Stomach (tissue), 9 donors: Measurements from ENCODE around the gene CLTA. TPM values are rescaled to one million over a fixed set of nuclear protein-coding genes. Genes with fewer than 3 reads are reported as not detected.
"Not testable (repeated sequence)": the region's sequence is repeated elsewhere in the genome, so short reads cannot be mapped to it uniquely, and the experiment has no call there.

Experiments used
- DNase-seq, 2 donors: peaks; one replicate each; pipeline versions ENCODE4 v3.0.0 to v3.0.0-alpha.2; 2013 to 2019
- H3K27ac ChIP-seq, 5 donors: fragments of 200-600 bp in 4 of 5; sonication (generic) in 4 of 5; one replicate each; pipeline ENCODE4 v1.5.1; 2013 to 2019; ENCODE audit warnings: mild to moderate bottlenecking in 1 of 5, moderate library complexity in 1 of 5
- H3K27me3 ChIP-seq, 3 donors: fragments of 200-600 bp; sonication (generic); one replicate each; pipeline ENCODE4 v1.5.1; 2017 to 2019; ENCODE audit warnings: mixed run types in 1 of 3
- H3K36me3 ChIP-seq, 4 donors: fragments of 200-600 bp; sonication (generic); 1 replicate in 3 of 4; 2 replicates in 1 of 4; pipeline ENCODE4 v1.5.1; 2016 to 2019
- H3K4me1 ChIP-seq, 4 donors: fragments of 200-600 bp; sonication (generic); one replicate each; pipeline ENCODE4 v1.5.1; 2016 to 2019
- H3K4me3 ChIP-seq, 4 donors: fragments of 200-600 bp; sonication (generic) in 3 of 4; one replicate each; pipeline ENCODE4 v1.5.1; 2016 to 2019; ENCODE audit warnings: mild to moderate bottlenecking in 1 of 4
- H3K9me3 ChIP-seq, 4 donors: fragments of 200-600 bp; sonication (generic); one replicate each; pipeline ENCODE4 v1.5.1; 2016 to 2019
- EP300 ChIP-seq: sonication (generic); formaldehyde crosslinking; IDR thresholded peaks from one replicate; pipeline ENCODE4 v1.6.1; 2017; ENCODE audit warnings: antibody characterized with exemption
- POLR2A ChIP-seq, 4 donors: fragments of 450-650 bp; IDR thresholded peaks; one replicate each; pipeline ENCODE4 v1.6.1; 2016; ENCODE audit warnings: antibody characterized with exemption in 4 of 4, control low read depth in 2 of 4, mild to moderate bottlenecking in 1 of 4, moderate library complexity in 1 of 4
- POLR2AphosphoS5 ChIP-seq, 3 donors: sonication (generic); formaldehyde crosslinking; IDR thresholded peaks; one replicate each; pipeline ENCODE4 v1.6.1; 2016; ENCODE audit warnings: antibody characterized with exemption in 3 of 3
- WGBS, 5 donors: extraction: QIAGEN DNeasy Blood & Tissue Kit in 3 of 5; methylation state at CpG; one replicate each; pipeline versions ENCODE4 v1.1.5 to v1.1.7; 2013 to 2018; 5-methylcytosine and 5-hydroxymethylcytosine counted together
- intact Hi-C: fragments of 100-400 bp; cut with DNase I; formaldehyde crosslinking; loops from one replicate; pipeline ENCODE4 v1.15.1; 2023; ENCODE audit warnings: low total_unique reads
- polyA plus RNA-seq, 3 donors: library from polyadenylated mRNA; stranded (reverse); fragments of 200-250 nt; gene quantifications; one replicate each; pipeline ENCODE4 v1.2.3, GENCODE V29; 2013
- total RNA-seq, 5 donors: library from RNA; depleted of rRNA; stranded (reverse); fragments of >200 nt; gene quantifications; one replicate each; pipeline versions ENCODE4 v1.1.0 to v1.2.3, GENCODE V29; 2014 to 2016
- TF ChIP-seq, protein P1 (sequence below), 7 experiments: fragments of 450-650 bp in 4 of 7; fragments of 200-600 bp in 3 of 7; sonication (generic) in 3 of 7; IDR thresholded peaks; one replicate each; pipeline ENCODE4 v1.5.1; 2016 to 2019; ENCODE audit warnings: antibody characterized with exemption in 7 of 7, control low read depth in 2 of 7, mild to moderate bottlenecking in 1 of 7
- donor health status: healthy with polysubstance abuse.
- donor health status: Bipolar disorder and iron deficiency.
- donor health status: healthy.

Gene CLTA
- total and polyA plus RNA-seq, 8 donors, result 25.1 to 890 (median 150) TPM

DNA sequence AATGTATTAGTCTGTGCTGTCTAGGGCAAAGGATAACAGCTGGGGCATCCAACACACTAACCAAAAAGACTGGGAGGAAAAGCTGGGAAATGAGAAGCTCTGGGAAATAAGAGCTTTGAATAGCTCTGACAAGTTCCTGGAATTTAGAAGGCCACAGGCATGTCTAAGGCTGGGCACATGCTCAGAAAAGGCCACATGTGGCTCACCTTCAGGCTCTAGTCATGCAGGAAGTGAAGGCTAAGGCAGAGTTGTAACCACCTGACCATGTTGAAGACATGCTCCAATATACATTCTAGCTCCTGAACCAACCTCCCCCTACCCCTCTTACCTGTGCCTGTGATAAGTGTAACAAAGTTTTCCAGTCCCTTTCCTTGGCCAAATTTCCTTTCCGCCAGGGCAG is 31.7 kb downstream of the CLTA start:
- TF ChIP-seq, protein P1, sequence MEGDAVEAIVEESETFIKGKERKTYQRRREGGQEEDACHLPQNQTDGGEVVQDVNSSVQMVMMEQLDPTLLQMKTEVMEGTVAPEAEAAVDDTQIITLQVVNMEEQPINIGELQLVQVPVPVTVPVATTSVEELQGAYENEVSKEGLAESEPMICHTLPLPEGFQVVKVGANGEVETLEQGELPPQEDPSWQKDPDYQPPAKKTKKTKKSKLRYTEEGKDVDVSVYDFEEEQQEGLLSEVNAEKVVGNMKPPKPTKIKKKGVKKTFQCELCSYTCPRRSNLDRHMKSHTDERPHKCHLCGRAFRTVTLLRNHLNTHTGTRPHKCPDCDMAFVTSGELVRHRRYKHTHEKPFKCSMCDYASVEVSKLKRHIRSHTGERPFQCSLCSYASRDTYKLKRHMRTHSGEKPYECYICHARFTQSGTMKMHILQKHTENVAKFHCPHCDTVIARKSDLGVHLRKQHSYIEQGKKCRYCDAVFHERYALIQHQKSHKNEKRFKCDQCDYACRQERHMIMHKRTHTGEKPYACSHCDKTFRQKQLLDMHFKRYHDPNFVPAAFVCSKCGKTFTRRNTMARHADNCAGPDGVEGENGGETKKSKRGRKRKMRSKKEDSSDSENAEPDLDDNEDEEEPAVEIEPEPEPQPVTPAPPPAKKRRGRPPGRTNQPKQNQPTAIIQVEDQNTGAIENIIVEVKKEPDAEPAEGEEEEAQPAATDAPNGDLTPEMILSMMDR (IDR thresholded peaks at IDR 0.05), result no peak
- DNase-seq, result no peak
- H3K27me3 ChIP-seq, result no peaks in the 10 kb centered on the region
- intact Hi-C loops, result no loop called here
- H3K27ac ChIP-seq, result no peak overlapping the region
- H3K4me1 ChIP-seq, result peaks cover 0 to 8% (median 0%) of the 10 kb centered on the region in 4 donors
- no peaks in the 10 kb centered on the region for H3K9me3 ChIP-seq
- H3K4me3 ChIP-seq, result no peak overlapping the region
- H3K36me3 ChIP-seq, result peaks cover 42 to 100% (median 98%) of the 10 kb centered on the region in 4 donors
- 94 to 100% (median 100%) methylated on average over 1 of the region's 1 CpG for WGBS, 5 donors

- no peak for DNase-seq
- Histone ChIP-seq H3K27ac (no peak overlapping the region), H3K4me1 (no peaks in the 10 kb centered on the region), H3K4me3 (no peak overlapping the region), H3K36me3 (peaks cover 16 to 68% (median 57%) of the 10 kb centered on the region in 4 donors), H3K27me3 (no peaks in the 10 kb centered on the region), H3K9me3 (no peaks in the 10 kb centered on the region)
- TF ChIP-seq, protein P1 (IDR thresholded peaks at IDR 0.05), result no peak
- TF ChIP-seq POLR2AphosphoS5 (IDR thresholded peaks at IDR 0.05) (no peak), POLR2A (IDR thresholded peaks at IDR 0.05) (no peak), EP300 (no peak)
- 92 to 96% (median 94%) methylated on average over 3 of the region's 3 CpGs for WGBS, 5 donors
- intact Hi-C loops, result no loop called here
These were observed 46.5 kb downstream of the CLTA start for GRCh38 chr9:36237230-36237629.

- H3K27ac ChIP-seq, H3K4me3 ChIP-seq, H3K27me3 ChIP-seq, intact Hi-C loops, H3K9me3 ChIP-seq, DNase-seq, H3K4me1 ChIP-seq: not testable (repeated sequence)
- WGBS, 5 donors, result 97 to 100% (median 99%) methylated on average over 7 of the region's 7 CpGs
- H3K36me3 ChIP-seq, result peaks cover 13 to 68% (median 56%) of the 10 kb centered on the region in 4 donors
These were observed 48.5 kb downstream of the CLTA start for GRCh38 chr9:36239205-36239604.

GRCh38 chr9:36239675-36240074 is 49.0 kb downstream of the CLTA start:
- H3K27ac ChIP-seq, DNase-seq, H3K27me3 ChIP-seq, H3K9me3 ChIP-seq, H3K4me3 ChIP-seq, intact Hi-C loops, H3K4me1 ChIP-seq: not testable (repeated sequence)
- WGBS, 5 donors, result 97 to 100% (median 98%) methylated on average over 3 of the region's 3 CpGs
- H3K36me3 ChIP-seq, result peaks cover 12 to 68% (median 55%) of the 10 kb centered on the region in 4 donors

DNA sequence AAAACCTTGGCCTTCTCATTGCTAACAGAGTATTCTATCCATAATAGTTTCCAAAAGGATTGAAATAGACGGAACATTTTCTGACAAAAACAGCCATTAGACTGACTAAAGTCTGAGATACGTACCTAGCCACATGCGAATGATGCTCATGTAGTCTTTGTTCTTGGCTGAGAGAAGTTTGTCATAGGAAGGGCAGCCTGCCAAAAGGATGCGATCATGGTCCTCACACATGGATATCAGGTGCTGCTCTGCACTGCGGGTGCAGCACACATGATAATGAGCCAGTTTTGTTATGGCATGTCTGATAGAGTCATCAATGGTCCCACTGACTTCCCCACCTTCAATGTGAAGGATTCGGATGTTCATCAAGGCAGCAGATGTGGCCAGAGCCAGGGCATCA is 55.2 kb downstream of the CLTA start:
- no peaks in the 10 kb centered on the region for H3K9me3 ChIP-seq
- no peak overlapping the region for H3K4me3 ChIP-seq
- WGBS, 5 donors, result 89 to 94% (median 93%) methylated on average over 6 of the region's 6 CpGs
- H3K27ac ChIP-seq, result no peak overlapping the region
- H3K4me1 ChIP-seq, result peaks cover 4 to 22% (median 12%) of the 10 kb centered on the region in 4 donors
- TF ChIP-seq POLR2A (IDR thresholded peaks at IDR 0.05), result no peak
- TF ChIP-seq, protein P1 (IDR thresholded peaks at IDR 0.05), result no peak
- no peak for TF ChIP-seq POLR2AphosphoS5 (IDR thresholded peaks at IDR 0.05)
- TF ChIP-seq EP300, result no peak
- intact Hi-C loops, result no loop called here
- H3K36me3 ChIP-seq, result peaks cover 15 to 66% (median 60%) of the 10 kb centered on the region in 4 donors
- H3K27me3 ChIP-seq, result no peaks in the 10 kb centered on the region
- DNase-seq, result no peak
